Thoracic aorta (tissue), 2 donors: ENCODE data around the gene DAGLA. TPM values are rescaled to one million over a fixed set of nuclear protein-coding genes. Genes with fewer than 3 reads are reported as not detected.

Source experiments
- ATAC-seq: fragments of 150-250 bp; one replicate; pipeline ENCODE4 v1.8.0; 2017; ENCODE audit warnings: low read depth; ENCODE audit not compliant: insufficient number of reproducible peaks, low FRiP score
- DNase-seq: peaks from one replicate; pipeline ENCODE4 v3.0.0-alpha.2; 2020; ENCODE audit warnings: low spot score
- H3K27ac ChIP-seq, 2 donors: fragments of 200-600 bp; sonication (generic); 1 replicate in 1 of 2; 2 replicates in 1 of 2; pipeline ENCODE4 v1.5.1; 2016; ENCODE audit warnings: mild to moderate bottlenecking in 2 of 2, moderate library complexity in 2 of 2
- H3K27me3 ChIP-seq: fragments of 200-600 bp; sonication (generic); replicated peaks from 2 replicates; pipeline ENCODE4 v1.6.0; 2016; ENCODE audit warnings: mild to moderate bottlenecking; ENCODE audit not compliant: insufficient read depth
- H3K36me3 ChIP-seq: fragments of 200-600 bp; sonication (generic); one replicate; pipeline ENCODE4 v1.5.1; 2016
- H3K4me1 ChIP-seq, 2 donors: fragments of 200-600 bp; sonication (generic); 1 replicate in 1 of 2; 2 replicates in 1 of 2; pipeline versions ENCODE4 v1.5.1 to v1.6.0; 2016; ENCODE audit warnings: low read depth in 2 of 2, mild to moderate bottlenecking in 1 of 2; ENCODE audit not compliant: control insufficient read depth in 1 of 2
- H3K4me3 ChIP-seq: fragments of 200-600 bp; sonication (generic); 2 replicates; pipeline ENCODE4 v1.5.1; 2016; ENCODE audit warnings: mild to moderate bottlenecking
- H3K9me3 ChIP-seq: fragments of 200-600 bp; sonication (generic); 2 replicates; pipeline ENCODE4 v1.5.1; 2016
- total RNA-seq, 2 donors: library from RNA; depleted of rRNA; stranded (reverse); fragments of >200 nt; gene quantifications; one replicate each; pipeline versions ENCODE4 v1.1.0 to v1.2.3, GENCODE V29; 2016
- TF ChIP-seq, protein P1 (sequence below): fragments of 200-600 bp; sonication (generic); IDR thresholded peaks from one replicate; pipeline ENCODE4 v1.5.1; 2019; ENCODE audit warnings: antibody characterized with exemption

DAGLA gene, protein sequence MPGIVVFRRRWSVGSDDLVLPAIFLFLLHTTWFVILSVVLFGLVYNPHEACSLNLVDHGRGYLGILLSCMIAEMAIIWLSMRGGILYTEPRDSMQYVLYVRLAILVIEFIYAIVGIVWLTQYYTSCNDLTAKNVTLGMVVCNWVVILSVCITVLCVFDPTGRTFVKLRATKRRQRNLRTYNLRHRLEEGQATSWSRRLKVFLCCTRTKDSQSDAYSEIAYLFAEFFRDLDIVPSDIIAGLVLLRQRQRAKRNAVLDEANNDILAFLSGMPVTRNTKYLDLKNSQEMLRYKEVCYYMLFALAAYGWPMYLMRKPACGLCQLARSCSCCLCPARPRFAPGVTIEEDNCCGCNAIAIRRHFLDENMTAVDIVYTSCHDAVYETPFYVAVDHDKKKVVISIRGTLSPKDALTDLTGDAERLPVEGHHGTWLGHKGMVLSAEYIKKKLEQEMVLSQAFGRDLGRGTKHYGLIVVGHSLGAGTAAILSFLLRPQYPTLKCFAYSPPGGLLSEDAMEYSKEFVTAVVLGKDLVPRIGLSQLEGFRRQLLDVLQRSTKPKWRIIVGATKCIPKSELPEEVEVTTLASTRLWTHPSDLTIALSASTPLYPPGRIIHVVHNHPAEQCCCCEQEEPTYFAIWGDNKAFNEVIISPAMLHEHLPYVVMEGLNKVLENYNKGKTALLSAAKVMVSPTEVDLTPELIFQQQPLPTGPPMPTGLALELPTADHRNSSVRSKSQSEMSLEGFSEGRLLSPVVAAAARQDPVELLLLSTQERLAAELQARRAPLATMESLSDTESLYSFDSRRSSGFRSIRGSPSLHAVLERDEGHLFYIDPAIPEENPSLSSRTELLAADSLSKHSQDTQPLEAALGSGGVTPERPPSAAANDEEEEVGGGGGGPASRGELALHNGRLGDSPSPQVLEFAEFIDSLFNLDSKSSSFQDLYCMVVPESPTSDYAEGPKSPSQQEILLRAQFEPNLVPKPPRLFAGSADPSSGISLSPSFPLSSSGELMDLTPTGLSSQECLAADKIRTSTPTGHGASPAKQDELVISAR
- total RNA-seq, result 1 to 10 TPM; 1.2 to 1.4 TPM

DNA sequence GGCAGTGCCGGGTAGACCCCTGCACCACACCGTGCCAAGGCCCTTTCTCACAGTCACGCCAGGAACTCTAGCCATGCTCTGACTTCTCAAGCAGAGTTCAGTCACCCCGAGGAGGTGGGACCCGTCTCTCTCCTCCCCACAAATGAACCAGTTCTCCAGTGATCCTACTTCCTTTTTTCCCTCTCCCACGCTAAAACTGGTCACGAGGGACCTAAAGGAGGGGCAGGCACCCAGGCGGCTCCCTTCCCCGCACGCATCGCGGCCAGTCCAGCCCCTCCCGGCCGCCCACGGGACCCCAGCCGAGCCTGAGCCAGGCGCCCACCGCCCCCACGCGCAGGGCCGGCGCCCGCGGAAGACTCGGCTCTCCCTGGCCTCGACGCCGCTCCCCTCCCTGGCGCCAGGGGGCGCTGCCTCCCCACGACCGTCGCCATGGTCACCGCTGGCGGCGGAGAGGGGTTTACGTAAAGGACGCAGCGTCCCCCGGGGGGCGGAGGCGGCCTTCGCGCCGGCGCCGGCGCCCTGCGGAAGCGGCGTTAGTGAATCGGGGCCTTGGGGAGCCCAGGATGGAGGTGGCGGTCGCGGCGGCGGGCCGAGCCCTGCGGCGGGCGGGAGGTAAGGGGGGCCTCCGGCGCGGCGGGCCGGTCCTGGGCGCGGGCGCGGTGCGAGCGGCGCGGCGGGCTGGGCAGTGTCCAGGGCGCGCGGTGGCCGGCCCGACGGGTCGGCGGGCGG is at the start of gene DAGLA:
Gene DAGLA, plus strand, starts transcription at position 499 of the 729 bp plus-strand sequence. CDS start 39,765 bp downstream, outside the sequence.
- no peaks in the 10 kb centered on the region for H3K27me3 ChIP-seq
- no peaks in the 10 kb centered on the region for H3K36me3 ChIP-seq
- ATAC-seq, result peak; percentile 61
- DNase-seq, result no peak
- peak within 1 kb of the TSS; percentile 67 for H3K4me3 ChIP-seq
- H3K4me1 ChIP-seq, result no peaks in the 10 kb centered on the region
- H3K9me3 ChIP-seq, result no peaks in the 10 kb centered on the region
- no peak within 1 kb of the TSS for H3K27ac ChIP-seq
- TF ChIP-seq, protein P1, sequence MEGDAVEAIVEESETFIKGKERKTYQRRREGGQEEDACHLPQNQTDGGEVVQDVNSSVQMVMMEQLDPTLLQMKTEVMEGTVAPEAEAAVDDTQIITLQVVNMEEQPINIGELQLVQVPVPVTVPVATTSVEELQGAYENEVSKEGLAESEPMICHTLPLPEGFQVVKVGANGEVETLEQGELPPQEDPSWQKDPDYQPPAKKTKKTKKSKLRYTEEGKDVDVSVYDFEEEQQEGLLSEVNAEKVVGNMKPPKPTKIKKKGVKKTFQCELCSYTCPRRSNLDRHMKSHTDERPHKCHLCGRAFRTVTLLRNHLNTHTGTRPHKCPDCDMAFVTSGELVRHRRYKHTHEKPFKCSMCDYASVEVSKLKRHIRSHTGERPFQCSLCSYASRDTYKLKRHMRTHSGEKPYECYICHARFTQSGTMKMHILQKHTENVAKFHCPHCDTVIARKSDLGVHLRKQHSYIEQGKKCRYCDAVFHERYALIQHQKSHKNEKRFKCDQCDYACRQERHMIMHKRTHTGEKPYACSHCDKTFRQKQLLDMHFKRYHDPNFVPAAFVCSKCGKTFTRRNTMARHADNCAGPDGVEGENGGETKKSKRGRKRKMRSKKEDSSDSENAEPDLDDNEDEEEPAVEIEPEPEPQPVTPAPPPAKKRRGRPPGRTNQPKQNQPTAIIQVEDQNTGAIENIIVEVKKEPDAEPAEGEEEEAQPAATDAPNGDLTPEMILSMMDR, result peak; percentile 92

DNA sequence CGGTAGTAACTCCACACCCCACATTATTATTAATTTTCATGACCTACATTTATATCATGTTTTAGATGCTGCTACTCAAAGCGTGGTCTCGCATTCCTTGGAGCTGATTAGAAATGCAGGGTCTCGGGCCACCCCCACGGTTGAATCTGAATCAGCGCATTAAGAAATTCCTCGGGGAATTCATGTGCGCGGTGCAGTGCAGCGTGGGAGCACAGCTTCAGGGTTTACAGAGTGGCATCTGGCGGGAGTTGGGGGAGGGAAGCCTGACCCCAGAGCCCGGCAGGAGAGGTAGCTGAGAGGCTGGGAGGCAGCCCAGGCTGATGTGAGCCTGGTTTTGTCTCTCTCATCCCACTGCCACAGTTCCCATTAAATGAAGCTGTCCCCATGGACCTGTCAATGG is 48.1 kb upstream of the DAGLA start:
- ATAC-seq, result no peak
- H3K27ac ChIP-seq, result no peak overlapping the region
- peaks cover 0 to under 1% of the 10 kb centered on the region in 2 donors for H3K4me1 ChIP-seq
- no peak overlapping the region for H3K4me3 ChIP-seq
- DNase-seq, result no peak
- H3K27me3 ChIP-seq, result no peaks in the 10 kb centered on the region
- no peaks in the 10 kb centered on the region for H3K36me3 ChIP-seq
- no peaks in the 10 kb centered on the region for H3K9me3 ChIP-seq
- TF ChIP-seq, protein P1, result no peak

- Histone ChIP-seq H3K36me3 (no peaks in the 10 kb centered on the region), H3K9me3 (no peaks in the 10 kb centered on the region), H3K27ac (no peak overlapping the region), H3K27me3 (no peaks in the 10 kb centered on the region), H3K4me3 (no peak overlapping the region), H3K4me1 (no peaks in the 10 kb centered on the region)
- ATAC-seq, result no peak
- TF ChIP-seq, protein P1, result no peak
- DNase-seq, result no peak
Observed at GRCh38 chr11:61635304-61635703, 44.9 kb upstream of the DAGLA start.

DNA sequence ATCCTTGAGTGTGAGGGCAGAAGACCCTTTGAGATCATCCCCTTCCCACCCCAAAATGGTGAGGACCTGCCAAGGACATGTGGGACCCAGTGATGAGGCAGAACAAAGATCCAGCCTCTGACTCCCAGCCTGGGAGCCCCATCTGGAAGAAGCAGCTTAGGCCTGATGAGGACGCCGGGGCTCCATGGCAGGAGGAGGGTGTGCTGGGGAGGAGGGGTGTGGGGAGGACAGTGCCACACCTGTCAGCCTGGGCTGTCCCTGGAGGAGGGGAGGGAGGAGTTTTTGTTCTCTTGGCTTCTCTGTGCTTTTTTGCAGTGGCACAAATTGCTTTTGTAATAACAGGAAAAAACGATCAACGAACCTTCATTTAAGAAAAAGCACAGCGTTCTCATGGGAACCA is 44.4 kb upstream of the DAGLA start:
- H3K36me3 ChIP-seq, result no peaks in the 10 kb centered on the region
- ATAC-seq, result no peak

More for the DNA sequence above, 44.4 kb upstream of the DAGLA start:
- no peak overlapping the region for H3K27ac ChIP-seq
- no peak overlapping the region for H3K4me3 ChIP-seq
- H3K27me3 ChIP-seq, result no peaks in the 10 kb centered on the region
- TF ChIP-seq, protein P1, result no peak
- H3K4me1 ChIP-seq, result no peaks in the 10 kb centered on the region
- no peak for DNase-seq
- H3K9me3 ChIP-seq, result no peaks in the 10 kb centered on the region
